A549 treated with CORT108297 at 1 μM for 4 hours (cell line): ENCODE measurements around the gene IRX5. TPM values are rescaled to one million over a fixed set of nuclear protein-coding genes. Genes with fewer than 3 reads are reported as not detected.

Experiments used
- total RNA-seq: library from RNA; stranded (reverse); fragments of 200-300 nt; extraction: Qiagen RNA extraction; gene quantifications from 5 replicates; pipeline ENCODE4 v1.2.3, GENCODE V29; 2022

Gene IRX5
- 1.3 to 2.5 TPM (median 2.1 TPM) in 5 replicates for total RNA-seq

DNA sequence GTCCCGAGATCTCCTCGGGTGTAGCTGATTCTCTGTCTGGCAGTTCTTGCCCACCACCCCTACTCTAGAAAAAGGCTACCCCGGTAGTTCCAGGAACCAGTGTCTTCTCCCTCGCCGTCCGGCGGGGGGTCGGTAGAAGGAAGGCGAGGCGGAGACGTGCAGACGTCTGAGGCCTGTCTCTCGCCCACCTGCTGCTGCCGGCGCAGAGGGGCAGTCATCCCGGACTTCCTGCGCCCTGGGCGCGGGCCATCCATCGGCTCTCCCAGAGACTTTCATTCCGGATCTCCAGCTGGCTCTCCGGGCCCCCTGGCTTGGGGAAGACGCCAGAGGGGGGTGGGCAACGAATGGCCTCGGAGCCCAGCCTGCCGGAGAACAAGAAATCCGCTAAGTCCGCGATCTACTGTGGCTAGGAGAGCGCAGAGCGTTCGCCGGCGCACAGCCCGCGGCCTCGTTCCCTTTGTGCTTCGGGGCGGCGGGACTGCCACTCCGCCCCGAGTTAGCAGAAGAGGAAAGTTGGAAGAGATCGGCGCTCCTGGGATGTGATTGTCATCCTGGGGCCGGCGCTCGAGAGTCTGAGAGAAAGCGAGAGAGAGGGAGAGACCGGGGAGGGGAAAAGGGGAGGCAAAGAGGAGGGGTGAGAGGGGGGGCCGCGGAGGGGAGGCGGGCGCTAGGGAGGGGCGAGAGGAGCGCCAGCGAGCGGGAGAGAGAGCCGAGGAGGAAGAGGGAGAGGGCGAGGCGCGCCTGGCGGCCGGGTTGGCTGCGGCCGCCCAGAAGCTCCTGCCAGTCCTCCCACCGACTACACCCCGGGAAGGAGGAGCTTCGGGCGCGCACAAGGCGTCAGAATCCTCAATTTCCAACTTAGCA, at the start of gene IRX5:
Gene IRX5 (plus strand): TSS at position 861 of the 864 bp plus-strand sequence. CDS start 334 bp downstream, outside the sequence.

